ENCODE data around the gene EIF3L. TPM values are rescaled to one million over a fixed set of nuclear protein-coding genes. Genes with fewer than 3 reads are reported as not detected.

Gene EIF3L
- polyA plus RNA-seq, 1 of the 3 experiments (the other 2 are of a cell fraction) = 478 TPM

DNA sequence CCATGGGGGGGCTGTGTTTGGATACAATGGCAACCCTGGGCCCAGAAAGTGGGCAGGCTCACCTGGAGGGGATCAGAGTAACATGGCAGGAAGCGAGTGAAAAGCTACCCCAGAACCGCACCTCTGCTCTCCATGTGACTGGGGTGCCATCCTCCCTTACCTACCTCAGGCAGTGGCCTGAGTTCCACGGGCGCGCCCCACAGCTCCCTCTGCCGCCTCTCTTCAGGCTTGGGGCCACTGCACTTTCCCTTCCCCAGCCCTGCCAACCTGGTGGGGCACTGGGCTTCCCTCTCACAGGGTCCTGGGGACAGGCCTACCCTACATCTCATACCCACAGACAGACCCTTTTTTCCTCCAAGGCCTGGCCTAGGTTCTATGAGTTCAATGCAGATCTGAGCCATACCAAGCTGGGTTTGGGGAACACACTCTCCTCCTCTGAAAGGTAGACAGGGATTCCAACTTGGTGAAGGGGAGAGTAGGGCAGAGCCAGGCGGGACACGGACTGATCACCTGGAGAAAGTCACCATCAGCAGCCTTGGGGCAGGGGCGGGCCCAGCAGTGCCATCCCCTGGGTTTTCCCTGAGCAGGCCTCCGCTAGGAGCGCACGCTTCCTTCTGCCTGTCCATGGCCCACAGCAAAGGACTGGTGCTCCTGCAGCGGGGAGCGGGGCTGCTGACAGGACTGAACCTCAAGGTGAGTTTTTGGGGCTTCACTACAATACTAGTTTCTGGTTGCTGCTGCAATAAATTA, 19.0 kb upstream of the EIF3L start (continued):
- TF ChIP-seq, protein P1, sequence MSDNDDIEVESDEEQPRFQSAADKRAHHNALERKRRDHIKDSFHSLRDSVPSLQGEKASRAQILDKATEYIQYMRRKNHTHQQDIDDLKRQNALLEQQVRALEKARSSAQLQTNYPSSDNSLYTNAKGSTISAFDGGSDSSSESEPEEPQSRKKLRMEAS (IDR thresholded peaks at IDR 0.05; ENCODE audit: low read depth) = no peak
- no peak for TF ChIP-seq FOXM1 (IDR thresholded peaks at IDR 0.05; ENCODE audit: low read depth)
- TF ChIP-seq YY1 (IDR thresholded peaks at IDR 0.05; ENCODE audit: low read depth) = no peak

DNA sequence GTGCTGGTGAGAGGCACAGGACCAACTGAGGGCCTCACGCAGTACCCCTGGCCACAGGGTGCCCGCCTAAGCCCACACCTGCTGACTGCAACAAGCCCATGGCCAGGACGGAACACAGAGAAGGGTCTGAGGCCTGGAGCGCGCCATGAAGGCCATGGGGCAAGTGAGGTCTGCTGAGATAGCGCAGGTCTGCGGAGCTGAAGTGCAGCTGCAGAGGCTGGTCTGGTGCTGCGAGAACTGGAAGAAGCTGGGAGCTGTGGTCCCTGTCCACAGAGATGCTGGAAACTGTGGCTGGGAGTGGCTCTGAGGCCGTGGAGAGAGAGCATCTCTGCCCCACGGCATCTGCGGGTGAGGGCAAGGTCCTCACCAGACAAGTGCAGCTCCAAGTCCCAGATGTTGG, 17.7 kb upstream of the EIF3L start:
- H3K9me3 ChIP-seq = no peaks in the 10 kb centered on the region
- TF ChIP-seq, protein P2, sequence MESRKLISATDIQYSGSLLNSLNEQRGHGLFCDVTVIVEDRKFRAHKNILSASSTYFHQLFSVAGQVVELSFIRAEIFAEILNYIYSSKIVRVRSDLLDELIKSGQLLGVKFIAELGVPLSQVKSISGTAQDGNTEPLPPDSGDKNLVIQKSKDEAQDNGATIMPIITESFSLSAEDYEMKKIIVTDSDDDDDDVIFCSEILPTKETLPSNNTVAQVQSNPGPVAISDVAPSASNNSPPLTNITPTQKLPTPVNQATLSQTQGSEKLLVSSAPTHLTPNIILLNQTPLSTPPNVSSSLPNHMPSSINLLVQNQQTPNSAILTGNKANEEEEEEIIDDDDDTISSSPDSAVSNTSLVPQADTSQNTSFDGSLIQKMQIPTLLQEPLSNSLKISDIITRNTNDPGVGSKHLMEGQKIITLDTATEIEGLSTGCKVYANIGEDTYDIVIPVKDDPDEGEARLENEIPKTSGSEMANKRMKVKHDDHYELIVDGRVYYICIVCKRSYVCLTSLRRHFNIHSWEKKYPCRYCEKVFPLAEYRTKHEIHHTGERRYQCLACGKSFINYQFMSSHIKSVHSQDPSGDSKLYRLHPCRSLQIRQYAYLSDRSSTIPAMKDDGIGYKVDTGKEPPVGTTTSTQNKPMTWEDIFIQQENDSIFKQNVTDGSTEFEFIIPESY (IDR thresholded peaks at IDR 0.05; ENCODE audit: borderline replicate concordance, low read depth) = no peak
- TF ChIP-seq NRF1 (IDR thresholded peaks at IDR 0.05; ENCODE audit: low read depth, low read length) = no peak
- TF ChIP-seq, protein P3, sequence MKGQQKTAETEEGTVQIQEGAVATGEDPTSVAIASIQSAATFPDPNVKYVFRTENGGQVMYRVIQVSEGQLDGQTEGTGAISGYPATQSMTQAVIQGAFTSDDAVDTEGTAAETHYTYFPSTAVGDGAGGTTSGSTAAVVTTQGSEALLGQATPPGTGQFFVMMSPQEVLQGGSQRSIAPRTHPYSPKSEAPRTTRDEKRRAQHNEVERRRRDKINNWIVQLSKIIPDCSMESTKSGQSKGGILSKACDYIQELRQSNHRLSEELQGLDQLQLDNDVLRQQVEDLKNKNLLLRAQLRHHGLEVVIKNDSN (IDR thresholded peaks at IDR 0.05; ENCODE audit: borderline replicate concordance, low read depth) = no peak
- TF ChIP-seq EZH2phosphoT487 (IDR thresholded peaks at IDR 0.05; ENCODE audit: borderline replicate concordance, low read depth) = no peak
- TF ChIP-seq, protein P4, sequence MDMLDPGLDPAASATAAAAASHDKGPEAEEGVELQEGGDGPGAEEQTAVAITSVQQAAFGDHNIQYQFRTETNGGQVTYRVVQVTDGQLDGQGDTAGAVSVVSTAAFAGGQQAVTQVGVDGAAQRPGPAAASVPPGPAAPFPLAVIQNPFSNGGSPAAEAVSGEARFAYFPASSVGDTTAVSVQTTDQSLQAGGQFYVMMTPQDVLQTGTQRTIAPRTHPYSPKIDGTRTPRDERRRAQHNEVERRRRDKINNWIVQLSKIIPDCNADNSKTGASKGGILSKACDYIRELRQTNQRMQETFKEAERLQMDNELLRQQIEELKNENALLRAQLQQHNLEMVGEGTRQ (IDR thresholded peaks at IDR 0.05; ENCODE audit: borderline replicate concordance, low read depth, low read length) = no peak
- H3K27me3 ChIP-seq (ENCODE audit: insufficient read depth) = no peaks in the 10 kb centered on the region
- POLR2A ChIA-PET = no interaction called here
- H3K9ac ChIP-seq = no peak overlapping the region
- no peak overlapping the region for H3K4me2 ChIP-seq
- no peak for DNase-seq
- no peak overlapping the region for H2AFZ ChIP-seq (ENCODE audit: low read depth)
- no peak overlapping the region for H3K4me3 ChIP-seq (ENCODE audit: low read depth in 2 of 2, low read length in 1 of 2)
- 98% methylated on average over 5 of the region's 11 CpGs for WGBS (ENCODE audit: low lambda C conversion rate)
- H3K9me2 ChIP-seq = no peaks in the 10 kb centered on the region
- H3K79me2 ChIP-seq (ENCODE audit: insufficient read depth) = no peaks in the 10 kb centered on the region
- H3K4me1 ChIP-seq (ENCODE audit: control insufficient read depth in 1 of 2, insufficient read depth in 2 of 2, low read depth in 1 of 2, low read length in 1 of 2) = no peaks in the 10 kb centered on the region
- CTCF ChIA-PET = interaction anchor here (1.0 kb wide), 1 partner anchor 11 kb away, joined by 3 read pairs; no protein-coding TSS in a partner anchor
- no peaks in the 10 kb centered on the region for H4K20me1 ChIP-seq (ENCODE audit: insufficient read depth)
- H3F3A ChIP-seq (replicated peaks; ENCODE audit: insufficient read depth) = no peaks in the 10 kb centered on the region
- H3K36me3 ChIP-seq (replicated peaks in 1 of 2; ENCODE audit: control insufficient read depth in 1 of 2, insufficient read depth in 2 of 2, low read length in 1 of 2) = peaks cover 30 to 42% of the 10 kb centered on the region in 2 experiments
- no peak overlapping the region for H3K27ac ChIP-seq (ENCODE audit: low read depth in 2 of 2, low read length in 1 of 2)

Data from SK-N-SH (cell line).